HG03095 (cell line): Measurements from ENCODE around the gene FASTK.

ENCODE experiments used
- ATAC-seq: cut with Tn5 transposase; IDR thresholded peaks from one replicate; pipeline ENCODE4 v1.9.1; 2021; ENCODE audit warnings: moderate library complexity; ENCODE audit not compliant: unreplicated experiment

FASTK gene

DNA sequence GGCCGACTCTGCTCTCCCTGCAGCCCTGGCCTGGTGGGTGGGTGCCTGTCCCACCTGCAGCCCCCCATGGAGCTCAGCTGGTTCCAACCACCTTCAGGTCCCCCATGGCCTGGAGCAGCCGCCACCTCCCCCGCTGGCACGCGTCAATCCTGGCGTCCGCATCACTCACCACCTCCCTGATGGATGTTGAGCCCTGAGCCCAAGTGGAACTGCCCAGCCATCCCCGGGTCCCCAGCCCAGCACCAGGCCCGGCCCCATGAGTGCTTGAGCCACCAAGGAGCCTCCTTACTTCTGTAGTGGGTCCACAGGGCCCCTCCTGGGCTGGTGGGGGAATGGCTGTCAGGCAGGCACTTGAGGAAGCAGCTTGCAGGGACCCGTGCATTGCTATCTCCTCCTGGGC is 20.3 kb upstream of the FASTK start:
- ATAC-seq, result no peak

DNA sequence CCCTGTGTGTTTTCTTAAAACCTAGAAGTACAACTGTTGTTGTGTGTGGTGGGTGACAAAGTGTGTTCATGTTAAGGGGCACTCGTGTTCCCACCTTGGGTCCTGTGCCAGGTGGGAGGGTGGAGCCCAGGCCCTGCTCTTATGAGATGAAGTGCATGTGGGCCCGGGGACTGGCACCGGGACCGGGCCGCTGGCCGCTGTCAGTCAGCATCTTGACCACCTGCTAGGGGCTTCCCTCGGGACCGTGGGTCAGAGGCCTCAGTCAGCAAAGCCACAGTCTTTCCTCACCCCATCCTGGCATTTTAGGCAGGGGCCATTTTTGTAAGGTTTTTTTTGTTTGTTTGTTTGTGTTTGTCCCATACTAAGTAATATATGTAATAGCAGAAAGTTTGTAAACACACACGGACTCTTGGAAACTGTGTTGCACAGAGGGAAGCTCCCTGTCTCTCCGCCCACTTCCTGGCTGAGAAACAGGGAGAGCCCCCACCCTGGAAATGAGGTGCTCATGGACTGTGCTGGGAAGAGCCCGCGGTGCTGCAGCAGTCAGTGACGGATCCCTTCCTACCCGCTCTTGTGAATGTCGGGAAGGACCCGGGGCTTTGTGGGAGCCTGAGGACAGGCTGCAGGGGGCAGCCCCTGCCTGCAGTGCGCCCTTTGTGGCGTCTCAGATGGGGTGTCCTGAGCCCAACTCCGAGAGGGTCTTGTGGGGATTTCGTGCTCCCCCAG is 19.0 kb upstream of the FASTK start:
- ATAC-seq, result no peak

DNA sequence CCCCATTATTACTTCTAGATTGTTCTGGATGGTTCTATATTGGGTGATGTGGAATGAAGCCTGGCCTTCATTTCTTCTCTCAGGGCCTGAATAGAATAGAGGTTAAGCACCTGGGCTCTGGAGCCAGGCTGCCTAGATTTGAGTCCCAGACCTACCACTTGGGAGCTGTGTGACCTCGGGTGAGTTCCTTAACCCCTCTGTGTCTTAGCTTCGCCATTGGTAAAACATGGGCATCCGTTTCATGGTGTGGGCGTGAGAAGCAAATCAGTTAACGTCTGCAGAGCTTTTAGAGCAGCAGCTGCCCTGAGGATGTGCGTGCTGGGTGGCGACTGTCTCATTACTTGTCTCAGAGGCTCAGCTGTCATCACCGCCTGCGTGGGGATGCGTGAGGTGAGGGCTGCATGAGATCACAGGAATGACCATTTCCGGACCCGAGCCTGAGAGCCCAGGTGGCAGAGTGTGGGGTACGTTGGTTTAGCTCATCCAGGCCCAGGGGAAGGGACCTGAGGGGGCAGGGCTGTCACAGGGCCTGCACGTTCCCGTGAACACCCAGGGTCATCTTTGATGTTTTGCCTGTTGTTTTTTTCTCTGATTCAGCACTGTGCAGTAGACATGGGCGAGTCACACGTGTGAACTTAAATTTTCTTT is 15.3 kb upstream of the FASTK start:
- no peak for ATAC-seq

DNA sequence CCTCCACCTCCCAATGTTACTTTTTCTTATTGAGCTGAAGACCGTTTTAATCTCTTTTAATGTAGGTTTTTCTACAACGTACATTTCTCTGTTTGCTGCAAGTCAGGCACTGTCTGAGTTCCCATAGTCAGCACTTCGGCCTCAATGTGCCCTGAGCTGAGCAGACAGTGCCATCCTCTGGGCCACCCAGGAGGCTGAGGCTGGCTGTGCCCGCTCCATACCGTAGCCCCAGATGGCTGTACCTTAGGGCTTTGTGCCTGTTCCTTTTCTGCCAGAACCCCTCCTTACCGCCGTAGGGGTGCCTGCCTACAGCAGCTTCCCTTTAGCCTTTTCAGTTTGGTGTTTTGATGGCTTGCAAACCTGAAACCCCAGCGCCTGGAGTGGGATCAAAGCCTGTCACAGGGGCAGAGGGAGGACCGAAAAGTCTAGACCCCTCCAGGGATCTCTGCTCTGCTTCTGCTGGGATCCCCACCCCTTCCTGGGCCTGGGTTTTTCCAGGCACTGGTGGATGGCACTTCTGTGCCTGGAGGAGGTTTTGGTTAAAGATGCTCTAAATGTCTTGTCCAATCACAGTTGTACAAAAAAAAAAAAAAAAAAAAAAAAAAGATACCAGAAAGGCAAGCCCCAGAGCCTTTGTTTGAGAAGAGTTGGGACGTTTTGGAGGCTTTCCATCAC is 14.7 kb upstream of the FASTK start:
- ATAC-seq, result no peak

DNA sequence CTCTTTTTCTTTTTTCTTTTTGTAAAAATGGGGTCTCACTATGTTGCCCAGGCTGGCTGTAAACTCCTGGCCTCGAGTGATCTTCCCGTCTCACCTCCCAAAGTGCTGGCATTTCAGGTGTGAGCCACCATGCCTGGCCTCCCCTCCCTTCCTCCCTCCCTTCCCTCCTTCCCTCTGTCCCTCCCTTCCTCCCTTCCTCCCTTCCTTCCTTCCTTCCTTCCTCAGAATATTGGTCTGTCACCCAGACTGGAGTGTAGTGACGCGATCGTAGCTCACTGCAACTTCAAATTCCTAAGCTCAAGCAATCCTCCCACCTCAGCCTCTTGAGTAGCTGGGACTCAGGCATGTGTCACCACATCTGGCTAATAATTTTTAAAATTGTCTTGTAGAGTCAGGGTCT is 14.1 kb upstream of the FASTK start:
- no peak for ATAC-seq

DNA sequence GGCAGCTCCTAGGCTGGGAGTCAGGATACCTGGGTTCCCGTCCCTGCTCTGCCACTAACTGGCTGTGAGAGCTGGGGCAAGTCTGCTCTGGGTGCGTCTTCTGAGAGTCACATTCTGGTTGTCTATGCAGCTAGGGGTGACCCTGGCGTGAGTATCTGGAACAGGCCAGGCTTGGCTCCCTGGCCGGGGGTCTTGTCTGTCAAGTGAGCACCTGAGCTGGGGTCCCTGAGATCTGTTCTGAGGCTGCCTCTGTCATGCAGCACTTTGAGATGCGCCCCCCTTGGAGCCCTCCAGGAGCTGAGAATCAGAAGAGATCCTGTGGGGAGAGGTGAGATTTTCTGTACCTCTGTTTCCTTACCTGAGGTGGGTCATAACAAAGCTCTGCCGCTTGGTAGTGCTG is 13.1 kb upstream of the FASTK start:
- no peak for ATAC-seq

DNA sequence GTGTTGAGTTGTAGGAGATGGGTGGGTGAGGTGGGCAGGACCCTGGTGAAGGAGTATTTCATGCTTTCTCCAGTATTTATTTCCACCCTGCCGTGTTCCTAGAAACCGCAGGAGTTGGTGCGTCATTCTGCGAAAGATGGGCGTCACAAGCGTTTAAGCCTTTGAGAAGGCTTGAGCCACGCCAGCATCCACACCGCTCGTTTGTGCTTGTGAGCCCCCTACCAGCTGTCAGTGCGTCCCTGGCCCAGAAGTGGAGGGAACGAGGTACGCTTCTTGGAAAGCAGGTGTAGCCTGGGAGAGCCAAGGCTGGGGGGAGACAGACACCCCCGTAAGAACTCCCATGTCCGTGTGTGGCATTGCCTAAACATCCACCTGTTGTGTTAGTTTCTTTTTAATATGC is 11.4 kb upstream of the FASTK start:
- ATAC-seq, result no peak

DNA sequence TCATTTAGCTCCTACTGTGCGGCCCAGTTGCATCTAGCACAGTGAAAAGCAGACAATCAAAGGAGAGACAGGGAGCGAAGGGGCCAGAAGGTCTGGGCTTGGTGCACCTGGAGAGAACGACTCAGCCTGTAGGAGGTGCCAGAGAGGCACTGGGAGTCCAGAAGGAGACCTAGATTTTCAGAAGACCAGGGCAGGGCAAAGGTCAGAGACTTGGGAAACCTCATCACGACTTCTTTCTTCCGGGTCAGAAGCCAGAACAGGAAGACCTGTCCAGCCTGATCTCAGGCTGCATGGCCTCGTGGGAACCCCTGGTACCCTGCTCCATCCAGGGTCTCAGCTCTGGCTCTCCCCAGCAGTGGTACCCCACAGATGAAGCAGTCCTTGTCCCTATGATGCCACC is 10.8 kb upstream of the FASTK start:
- ATAC-seq, result no peak

DNA sequence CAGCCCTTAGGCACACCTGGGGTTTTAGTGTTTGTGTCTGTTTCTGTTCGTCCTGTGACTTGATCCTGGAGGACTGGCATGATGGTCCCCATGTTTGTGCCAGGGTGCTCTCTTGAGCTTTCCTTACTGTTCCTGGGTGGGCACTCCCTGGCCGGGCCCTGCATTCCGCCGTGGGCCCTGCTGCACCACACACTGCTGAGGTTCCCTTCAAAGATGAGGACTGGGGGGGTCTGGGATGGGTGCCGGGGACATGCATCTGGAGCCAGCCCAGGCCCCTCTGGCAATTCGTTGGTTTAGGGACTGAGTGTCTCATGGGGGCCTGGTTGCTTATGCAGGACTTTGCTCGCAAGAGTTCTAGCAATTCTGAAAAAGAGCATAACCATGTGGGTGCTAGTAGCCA is 10.4 kb upstream of the FASTK start:
- ATAC-seq, result no peak

DNA sequence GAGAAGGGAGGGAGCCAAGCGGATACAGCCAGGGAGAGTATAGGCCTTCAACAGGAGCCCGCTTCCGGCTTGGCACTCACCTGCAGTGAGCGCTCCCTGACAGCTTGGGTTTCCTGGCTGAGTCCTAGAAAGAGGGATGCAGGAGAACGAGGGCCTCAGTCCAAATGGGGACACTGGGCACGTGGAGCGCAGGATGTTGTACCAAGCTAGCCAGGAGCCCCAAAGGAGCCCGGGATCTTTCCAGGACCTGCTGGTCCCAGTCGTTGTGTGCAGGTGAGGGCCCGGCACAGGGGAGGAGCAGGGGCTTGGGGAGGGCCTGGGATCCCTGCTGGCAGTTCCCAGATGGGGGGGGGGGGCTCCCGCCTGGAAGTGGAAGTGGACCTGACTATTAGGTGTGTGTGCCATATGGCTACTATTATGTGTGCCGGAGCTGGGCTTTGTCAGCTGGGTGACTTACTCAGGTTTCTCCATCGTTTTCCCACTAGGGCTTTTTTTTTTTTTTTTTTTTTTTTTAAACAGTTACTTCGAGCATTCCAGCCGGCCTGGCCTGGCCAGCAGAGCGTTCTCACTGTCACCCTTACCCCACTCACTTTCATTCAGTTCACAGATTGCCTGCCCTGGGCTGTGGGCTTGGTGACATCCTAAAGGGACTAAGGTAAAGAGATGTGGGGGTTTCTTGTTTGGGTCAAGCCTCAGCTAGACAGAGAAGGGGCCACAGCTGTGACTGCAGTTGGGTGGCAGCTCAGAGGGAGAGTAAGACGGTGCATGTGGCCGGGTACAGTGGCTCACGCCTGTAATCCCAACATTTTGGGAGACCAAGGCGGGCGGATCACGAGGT is 9.5 kb upstream of the FASTK start:
- ATAC-seq, result no peak

DNA sequence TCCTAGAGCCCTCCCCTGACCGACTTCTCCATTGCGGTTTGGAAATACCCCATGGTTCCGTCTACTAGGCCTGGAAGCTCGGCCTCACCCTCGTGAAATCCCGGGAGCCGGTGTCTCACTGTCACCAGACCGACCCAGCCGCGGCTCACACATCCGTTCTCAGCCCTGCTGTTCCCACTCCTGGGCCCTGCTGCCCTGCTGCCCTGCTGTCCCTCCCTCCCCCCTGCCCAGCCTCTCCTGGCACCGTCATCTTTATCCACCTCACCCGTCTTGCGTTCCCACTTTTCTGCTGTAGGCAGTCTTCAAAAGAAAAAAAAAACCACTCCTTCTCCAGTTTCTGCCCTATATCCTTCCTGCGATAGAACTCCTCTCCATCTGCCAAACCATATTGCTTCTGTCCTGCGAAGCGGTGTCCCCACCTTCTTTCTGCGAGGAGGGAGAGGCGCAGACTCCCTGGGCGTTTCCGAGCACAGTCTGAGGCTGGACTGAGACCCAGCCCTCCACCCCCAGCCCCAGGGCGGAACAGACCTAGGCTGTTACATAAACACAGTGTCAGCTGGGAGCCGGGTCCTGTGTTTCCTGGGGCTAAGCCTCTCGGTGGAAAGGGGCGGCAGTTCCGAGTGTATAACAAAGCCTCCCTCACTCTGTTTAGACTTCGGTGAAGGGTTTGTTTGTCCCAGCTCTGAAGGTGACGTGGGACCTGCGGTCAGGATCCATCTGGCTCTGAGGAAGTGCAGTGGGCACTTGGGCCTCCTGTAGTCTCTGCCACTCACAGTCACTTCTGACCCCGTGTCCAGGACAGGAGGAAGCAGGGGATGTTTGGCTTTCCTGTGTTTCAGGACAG is 8.5 kb upstream of the FASTK start:
- ATAC-seq, result no peak

DNA sequence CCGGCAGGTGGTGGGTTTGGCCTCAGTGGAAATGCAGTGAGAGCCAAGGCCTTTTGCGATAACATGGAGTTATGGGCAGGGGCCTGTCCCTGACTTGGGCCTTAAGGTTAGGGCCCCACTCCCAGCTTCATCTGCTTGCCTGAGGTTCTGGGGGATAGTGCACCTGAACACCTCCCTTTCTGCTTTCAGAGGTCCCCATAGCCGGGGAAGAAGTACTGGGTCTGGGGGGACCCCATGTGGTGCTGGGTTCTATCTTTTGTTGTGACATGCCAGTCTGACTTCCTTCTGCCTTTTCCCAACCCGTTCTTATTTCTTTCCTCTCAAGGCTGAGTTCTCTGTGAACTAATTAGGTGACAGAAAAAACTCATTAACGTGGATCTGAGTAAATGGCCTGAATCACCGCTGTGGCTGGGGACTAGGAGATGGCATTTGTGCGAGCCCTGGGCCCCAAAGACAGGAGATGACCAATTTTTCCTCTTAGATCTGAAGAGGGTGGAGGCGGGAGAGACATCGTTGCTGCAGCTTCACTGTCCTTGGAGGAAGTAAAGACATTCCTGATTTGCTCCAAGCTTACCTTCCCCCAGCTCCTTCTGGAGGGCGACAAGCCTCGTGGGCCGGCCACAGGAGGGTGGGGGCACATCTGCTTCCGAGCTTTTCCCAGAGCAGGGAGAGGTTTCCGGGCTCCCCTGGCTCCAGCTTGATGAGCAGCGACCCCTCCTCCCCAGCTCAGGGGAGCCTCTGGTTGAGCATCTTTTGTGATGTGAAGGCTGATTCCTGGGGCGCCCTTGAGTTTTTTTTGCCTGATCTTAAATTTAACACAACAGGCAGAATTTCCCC is 7.6 kb upstream of the FASTK start:
- no peak for ATAC-seq

DNA sequence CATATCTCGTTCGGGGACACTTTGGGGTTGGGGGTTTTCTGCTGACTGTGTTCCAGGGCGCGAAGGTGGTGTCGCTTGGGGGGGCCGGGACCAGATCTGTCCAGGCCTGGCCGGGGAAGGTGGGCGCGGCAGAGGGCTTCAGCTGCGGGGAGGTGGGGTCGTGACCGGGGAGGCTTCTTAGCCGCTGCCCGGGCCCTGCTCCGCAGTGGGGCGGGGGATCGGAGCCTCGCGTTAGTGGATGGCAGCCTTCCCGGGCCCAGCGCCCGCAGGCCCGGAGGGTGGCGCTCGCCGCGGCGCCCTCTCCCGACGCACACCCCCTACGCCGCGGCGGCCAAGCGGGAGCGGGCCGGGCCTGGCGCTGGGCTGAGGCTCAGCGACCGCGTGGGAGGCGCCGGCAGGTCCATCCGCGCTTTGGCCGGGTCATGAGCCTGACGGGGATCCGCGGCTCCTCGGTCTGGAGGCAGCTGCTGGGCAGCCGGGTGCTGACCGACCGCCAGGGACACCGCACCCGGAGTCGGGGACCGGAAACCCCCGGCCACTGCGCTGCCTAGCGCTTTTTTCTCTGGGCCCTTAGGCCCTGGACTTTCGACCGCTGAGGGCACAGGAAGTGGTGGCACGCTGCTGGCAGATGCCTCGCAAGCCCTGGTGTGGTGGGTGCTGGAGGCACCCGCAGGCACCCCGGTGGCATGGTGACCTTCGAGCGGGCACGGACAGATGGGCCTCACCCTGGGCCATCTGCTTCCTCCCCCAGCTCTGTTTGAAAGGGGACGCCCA is 6.8 kb upstream of the FASTK start:
- peak; percentile 24 for ATAC-seq

DNA sequence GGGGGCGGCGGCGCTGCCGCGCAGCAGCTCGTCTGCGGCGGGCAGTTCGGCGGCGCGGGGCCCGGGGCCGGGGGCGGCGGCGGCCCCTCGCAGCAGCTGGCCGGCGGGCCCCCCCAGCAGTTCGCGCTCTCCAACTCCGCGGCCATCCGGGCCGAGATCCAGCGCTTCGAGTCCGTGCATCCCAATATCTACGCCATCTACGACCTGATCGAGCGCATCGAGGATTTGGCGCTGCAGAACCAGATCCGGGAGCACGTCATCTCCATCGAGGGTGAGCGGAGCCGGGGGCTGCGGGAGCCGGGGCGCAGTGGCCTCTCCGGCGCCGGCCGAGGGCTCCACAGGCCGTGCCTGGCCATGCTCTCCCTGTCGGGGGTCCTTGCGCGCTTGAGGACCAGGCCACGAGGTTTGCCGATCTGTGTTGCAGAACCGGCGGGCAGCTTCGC is 6.2 kb upstream of the FASTK start:
- ATAC-seq, result no peak

DNA sequence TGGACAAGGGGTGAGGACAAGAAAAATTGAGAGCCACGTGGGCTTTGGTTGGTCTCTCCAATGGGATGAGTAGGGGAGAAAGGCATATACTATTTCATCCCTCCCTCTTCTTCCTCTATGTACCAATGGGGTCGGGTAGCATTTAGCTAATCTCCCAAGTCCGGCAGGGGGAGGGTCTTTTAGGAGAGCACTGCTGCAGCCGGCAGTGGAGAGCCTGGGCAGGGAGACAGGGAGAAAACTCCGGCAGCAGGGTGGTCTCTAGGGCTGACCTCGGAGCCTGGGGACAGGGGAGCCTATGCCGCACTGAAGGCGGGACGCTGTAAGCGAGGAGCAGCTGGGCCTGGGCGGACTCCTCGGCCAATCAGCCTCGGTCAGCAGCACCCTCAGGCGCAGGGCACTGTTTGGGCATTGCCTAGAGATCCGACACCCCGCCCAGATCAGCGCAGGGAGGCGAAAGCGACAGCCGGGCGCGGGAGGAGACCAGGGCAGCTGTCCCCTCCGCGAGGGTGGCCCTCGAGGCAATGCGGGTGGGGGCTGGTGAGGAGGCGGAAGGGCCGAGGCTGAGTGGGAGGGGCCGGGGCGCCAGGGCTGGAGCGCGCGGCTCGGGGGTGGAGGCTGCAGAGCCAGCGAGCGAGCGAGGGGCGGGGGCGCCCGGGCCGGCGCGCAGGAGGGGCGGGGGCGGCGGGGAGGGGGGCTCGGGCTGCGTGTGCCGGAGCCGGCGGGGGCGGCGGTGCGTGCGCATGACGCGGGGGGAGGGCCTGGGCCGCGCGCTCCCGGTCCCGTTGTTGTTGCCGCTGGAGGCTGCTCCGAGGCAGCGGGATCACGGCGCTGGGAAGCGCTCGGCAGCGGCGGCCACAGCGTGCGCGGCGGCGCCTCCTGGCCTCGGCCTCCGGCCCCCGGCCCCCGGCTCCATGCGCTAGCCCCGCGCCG is 5.3 kb upstream of the FASTK start, which contains the start of gene AGAP3:
TSS of gene AGAP3 (plus strand) at position 785 of the 930 bp plus-strand sequence. CDS start 267 bp downstream, outside the sequence.
- ATAC-seq, result peak; percentile 42

DNA sequence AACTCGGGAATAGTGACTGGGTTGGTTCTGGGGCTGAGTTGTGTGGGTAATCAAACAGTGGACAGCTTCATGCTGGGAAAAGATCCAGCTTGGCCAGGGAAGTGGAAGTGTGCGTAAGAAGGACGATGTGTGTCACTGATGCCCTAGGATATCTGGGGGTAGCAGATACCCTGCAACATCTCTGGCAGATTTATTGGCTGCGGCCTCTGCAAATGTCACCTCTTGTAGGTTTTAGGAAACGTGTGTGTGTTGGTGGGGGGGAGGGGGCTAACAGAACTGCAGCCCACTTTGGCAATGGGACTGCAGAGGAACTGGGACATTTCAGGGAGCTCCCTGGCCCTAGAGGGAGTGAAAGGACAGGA is 4.7 kb upstream of the FASTK start:
- no peak for ATAC-seq

DNA sequence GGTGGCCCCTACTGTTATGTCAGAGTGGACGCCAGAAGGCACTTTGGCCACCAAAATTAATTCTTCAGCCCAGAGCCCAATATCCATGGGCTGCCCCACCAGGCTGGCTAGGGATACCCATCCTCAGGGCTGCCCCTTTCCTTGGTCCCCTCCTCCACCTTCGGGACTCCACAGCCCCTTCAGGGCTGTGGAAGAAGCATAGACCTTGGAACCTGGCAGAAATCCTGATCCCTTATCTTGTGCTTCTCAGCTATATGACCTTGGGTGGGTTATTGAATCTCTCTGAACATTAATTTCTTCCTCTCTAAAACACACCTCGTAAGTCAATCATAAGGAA is 3.2 kb upstream of the FASTK start:
- ATAC-seq, result no peak
